D721Med (cell line): Measurements from ENCODE around the gene PPTC7.

ENCODE experiments used
- DNase-seq: peaks from one replicate; pipeline ENCODE4 v3.0.0; 2011; ENCODE audit warnings: low spot score; ENCODE audit not compliant: insufficient read length
- FAIRE-seq: peaks from 2 replicates; lab custom pipeline; 2011; peaks lifted over from hg19 to GRCh38; lab: Jason Lieb, UNC
- CTCF ChIP-seq: IDR thresholded peaks from 2 replicates; pipeline ENCODE4 v1.5.1; 2012; ENCODE audit warnings: mild to moderate bottlenecking, control low read depth; ENCODE audit not compliant: insufficient read depth; ENCODE audit errors: missing control alignments

PPTC7 gene

GRCh38 chr12:110582276-110583136, 612 bp downstream of the PPTC7 start:
- FAIRE-seq: no peak
- TF ChIP-seq CTCF: no peak
- DNase-seq: no peak

- TF ChIP-seq CTCF: no peak
- DNase-seq (no peak), FAIRE-seq (no peak)
These were observed 1.2 kb downstream of the PPTC7 start for GRCh38 chr12:110581931-110582275.

GRCh38 chr12:110579535-110580253, 3.4 kb downstream of the PPTC7 start:
- TF ChIP-seq CTCF: no peak
- no peak for FAIRE-seq
- no peak for DNase-seq

GRCh38 chr12:110578694-110579534, 4.2 kb downstream of the PPTC7 start:
- TF ChIP-seq CTCF: no peak
- FAIRE-seq (no peak), DNase-seq (no peak)

GRCh38 chr12:110577864-110578693, 5.0 kb downstream of the PPTC7 start:
- no peak for FAIRE-seq
- DNase-seq: no peak
- TF ChIP-seq CTCF: no peak

GRCh38 chr12:110576504-110576903, 6.6 kb downstream of the PPTC7 start:
- DNase-seq (no peak), FAIRE-seq (no peak)
- TF ChIP-seq CTCF: no peak
